SK-N-MC (cell line): Measurements from ENCODE around the gene CLCN1.

Experiments
- DNase-seq: peaks from one replicate; pipeline ENCODE4 v3.0.0-alpha.2; 2011; ENCODE audit warnings: low read depth, low spot score
- H3K27ac ChIP-seq: fragments of 200-600 bp; sonication (generic); 2 replicates; pipeline ENCODE4 v1.5.1; 2016; ENCODE audit warnings: mixed run types
- H3K36me3 ChIP-seq: fragments of 200-600 bp; sonication (generic); 2 replicates; pipeline ENCODE4 v1.6.1; 2017; ENCODE audit warnings: antibody characterized with exemption, low read length, mixed read lengths; ENCODE audit not compliant: insufficient read depth
- H3K4me3 ChIP-seq: fragments of 200-600 bp; sonication (generic); 2 replicates; pipeline ENCODE4 v1.5.1; 2016
- H3K9ac ChIP-seq: fragments of 200-600 bp; sonication (generic); 2 replicates; pipeline ENCODE4 v1.8.0; 2017; ENCODE audit warnings: mixed run types, mixed read lengths; ENCODE audit not compliant: insufficient read length
- H3K9me3 ChIP-seq: fragments of 200-600 bp; sonication (generic); 2 replicates; pipeline ENCODE4 v1.6.1; 2017; ENCODE audit warnings: low read depth, mild to moderate bottlenecking, antibody characterized with exemption, low read length, moderate library complexity, mixed read lengths
- EZH2 ChIP-seq: fragments of 200-600 bp; sonication (generic); IDR thresholded peaks from one replicate; pipeline ENCODE4 v1.6.1; 2017; ENCODE audit warnings: antibody characterized with exemption
- FOXP2 ChIP-seq: optimal IDR thresholded peaks from 2 replicates; pipeline ENCODE3; 2011; ENCODE audit warnings: mild to moderate bottlenecking, moderate library complexity; ENCODE audit not compliant: insufficient read depth; ENCODE audit errors: extremely low read length, control extremely low read depth
- POLR2AphosphoS5 ChIP-seq: IDR thresholded peaks from 2 replicates; pipeline ENCODE4 v1.6.1; 2012; ENCODE audit warnings: mild to moderate bottlenecking, low read depth, low read length, borderline replicate concordance

Gene CLCN1

DNA sequence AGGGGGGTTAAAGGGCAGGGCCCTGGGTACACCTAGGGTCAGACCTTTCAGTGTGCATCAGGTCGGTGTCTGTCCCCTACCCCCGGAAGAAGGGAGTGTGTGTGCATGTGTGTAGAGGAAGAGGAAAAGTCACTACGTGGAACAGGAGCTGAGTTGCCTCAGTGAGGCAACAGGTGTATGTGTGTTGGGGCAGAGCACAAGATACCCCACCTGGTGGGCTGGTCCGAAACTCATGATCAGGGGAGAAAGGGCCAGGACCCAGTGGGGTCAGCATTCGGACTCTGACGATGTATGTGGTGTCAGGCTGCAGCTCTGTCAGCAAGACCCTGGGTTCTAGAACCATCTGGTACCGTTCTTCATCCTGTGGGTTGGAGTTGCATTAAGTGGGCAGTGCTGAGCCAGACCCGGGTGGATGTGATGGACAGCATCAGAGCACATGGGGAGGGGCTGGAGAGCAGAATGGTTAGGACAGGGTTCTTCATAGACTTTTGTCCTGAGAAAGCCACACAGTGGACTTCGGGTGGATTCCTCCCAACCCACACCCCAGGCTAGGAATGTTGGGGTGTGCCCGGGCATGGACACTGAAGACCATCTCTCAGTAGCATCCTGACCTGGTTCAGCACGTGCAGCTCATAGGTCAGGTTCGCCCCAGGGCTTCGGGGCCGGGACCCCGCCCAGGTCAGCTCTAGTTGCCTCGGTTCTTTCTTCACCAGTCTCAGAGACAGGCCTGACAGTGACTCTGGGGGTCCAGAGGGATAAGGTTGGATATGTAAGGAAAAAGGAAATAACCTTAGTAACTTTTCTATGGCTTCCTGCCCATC, 82.0 kb downstream of the CLCN1 start:
- no peaks in the 10 kb centered on the region for H3K36me3 ChIP-seq
- H3K9ac ChIP-seq: no peak overlapping the region
- no peak for DNase-seq
- no peak overlapping the region for H3K4me3 ChIP-seq
- no peaks in the 10 kb centered on the region for H3K9me3 ChIP-seq
- TF ChIP-seq EZH2 (no peak), POLR2AphosphoS5 (no peak), FOXP2 (no peak)
- H3K27ac ChIP-seq: no peak overlapping the region

GRCh38 chr7:143398616-143399015, 82.7 kb downstream of the CLCN1 start:
- no peak for DNase-seq
- TF ChIP-seq FOXP2 (no peak), EZH2 (no peak), POLR2AphosphoS5 (no peak)
- Histone ChIP-seq H3K9ac (no peak overlapping the region), H3K4me3 (no peak overlapping the region), H3K9me3 (no peaks in the 10 kb centered on the region), H3K27ac (no peak overlapping the region), H3K36me3 (no peaks in the 10 kb centered on the region)

DNA sequence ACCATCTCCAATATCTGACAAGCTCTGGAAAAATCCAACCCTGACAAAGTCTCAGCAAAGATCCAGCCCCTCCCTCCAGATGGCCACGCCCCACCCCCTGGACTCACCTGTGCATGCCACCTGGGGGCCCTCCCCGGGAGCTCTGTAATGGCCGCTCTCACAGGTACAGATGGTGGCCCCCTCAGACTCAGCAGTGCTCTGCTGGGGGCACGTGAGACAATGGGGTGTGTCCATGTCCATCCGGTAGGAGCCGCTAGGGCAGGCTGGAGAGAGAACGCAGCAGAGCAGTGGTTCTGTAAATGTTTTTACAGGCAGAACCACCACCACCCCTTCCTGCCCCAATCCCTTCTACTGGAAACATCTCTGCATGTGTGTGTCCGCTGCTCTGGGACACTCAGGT, 83.2 kb downstream of the CLCN1 start:
- Histone ChIP-seq H3K27ac (no peak overlapping the region), H3K36me3 (no peaks in the 10 kb centered on the region), H3K9ac (no peak overlapping the region), H3K4me3 (no peak overlapping the region), H3K9me3 (no peaks in the 10 kb centered on the region)
- TF ChIP-seq EZH2 (no peak), POLR2AphosphoS5 (no peak), FOXP2 (no peak)
- DNase-seq: no peak

GRCh38 chr7:143399642-143400041, 83.7 kb downstream of the CLCN1 start:
- DNase-seq: no peak
- H3K4me3 ChIP-seq: no peak overlapping the region
- H3K27ac ChIP-seq: no peak overlapping the region
- TF ChIP-seq EZH2 (no peak), POLR2AphosphoS5 (no peak), FOXP2 (no peak)
- no peaks in the 10 kb centered on the region for H3K9me3 ChIP-seq
- no peaks in the 10 kb centered on the region for H3K36me3 ChIP-seq
- no peak overlapping the region for H3K9ac ChIP-seq

- no peak for DNase-seq
- Histone ChIP-seq H3K27ac (no peak overlapping the region), H3K9ac (no peak overlapping the region), H3K36me3 (no peaks in the 10 kb centered on the region), H3K9me3 (no peaks in the 10 kb centered on the region), H3K4me3 (no peak overlapping the region)
- no peak for TF ChIP-seq EZH2
- no peak for TF ChIP-seq FOXP2
- TF ChIP-seq POLR2AphosphoS5: no peak
These were observed 85.4 kb downstream of the CLCN1 start for GRCh38 chr7:143401265-143401664.
